Ascending aorta (tissue), 2 donors: Measurements from ENCODE around the gene NHLRC4. TPM values are rescaled to one million over a fixed set of nuclear protein-coding genes. Genes with fewer than 3 reads are reported as not detected.

ENCODE experiments used
- DNase-seq, 2 donors: peaks; one replicate each; pipeline ENCODE4 v3.0.0-alpha.2; 2019; ENCODE audit warnings: low spot score in 2 of 2
- H3K27ac ChIP-seq, 2 donors: fragments of 200-600 bp; sonication (generic); one replicate each; pipeline ENCODE4 v1.5.1; 2016 to 2017; ENCODE audit warnings: mild to moderate bottlenecking in 1 of 2
- H3K27me3 ChIP-seq: fragments of 200-600 bp; sonication (generic); one replicate; pipeline ENCODE4 v1.5.1; 2017
- H3K36me3 ChIP-seq, 2 donors: fragments of 200-600 bp; sonication (generic); one replicate each; pipeline ENCODE4 v1.5.1; 2016
- H3K4me1 ChIP-seq, 2 donors: fragments of 200-600 bp; sonication (generic); one replicate each; pipeline ENCODE4 v1.5.1; 2016 to 2017; ENCODE audit warnings: mild to moderate bottlenecking in 1 of 2
- H3K4me3 ChIP-seq, 2 donors: fragments of 200-600 bp; sonication (generic); one replicate each; pipeline ENCODE4 v1.5.1; 2016 to 2017; ENCODE audit warnings: mild to moderate bottlenecking in 1 of 2
- H3K9me3 ChIP-seq, 2 donors: fragments of 200-600 bp; sonication (generic); one replicate each; pipeline ENCODE4 v1.5.1; 2016
- intact Hi-C: fragments of 100-400 bp; cut with DNase I; formaldehyde crosslinking; loops from one replicate; pipeline ENCODE4 v1.15.1; 2023
- total RNA-seq: library from RNA; depleted of rRNA; stranded (reverse); fragments of >200 nt; gene quantifications from one replicate; pipeline ENCODE4 v1.1.0, GENCODE V29; 2016
- TF ChIP-seq, protein P1 (sequence below), 3 experiments: fragments of 200-600 bp in 2 of 3; fragments of 450-650 bp in 1 of 3; sonication (generic) in 2 of 3; IDR thresholded peaks; one replicate each; pipeline ENCODE4 v1.5.1; 2016 to 2019; ENCODE audit warnings: antibody characterized with exemption in 3 of 3, mild to moderate bottlenecking in 1 of 3, moderate library complexity in 1 of 3

Gene NHLRC4
- total RNA-seq, 1 donor from 2014 or later, result not detected

DNA sequence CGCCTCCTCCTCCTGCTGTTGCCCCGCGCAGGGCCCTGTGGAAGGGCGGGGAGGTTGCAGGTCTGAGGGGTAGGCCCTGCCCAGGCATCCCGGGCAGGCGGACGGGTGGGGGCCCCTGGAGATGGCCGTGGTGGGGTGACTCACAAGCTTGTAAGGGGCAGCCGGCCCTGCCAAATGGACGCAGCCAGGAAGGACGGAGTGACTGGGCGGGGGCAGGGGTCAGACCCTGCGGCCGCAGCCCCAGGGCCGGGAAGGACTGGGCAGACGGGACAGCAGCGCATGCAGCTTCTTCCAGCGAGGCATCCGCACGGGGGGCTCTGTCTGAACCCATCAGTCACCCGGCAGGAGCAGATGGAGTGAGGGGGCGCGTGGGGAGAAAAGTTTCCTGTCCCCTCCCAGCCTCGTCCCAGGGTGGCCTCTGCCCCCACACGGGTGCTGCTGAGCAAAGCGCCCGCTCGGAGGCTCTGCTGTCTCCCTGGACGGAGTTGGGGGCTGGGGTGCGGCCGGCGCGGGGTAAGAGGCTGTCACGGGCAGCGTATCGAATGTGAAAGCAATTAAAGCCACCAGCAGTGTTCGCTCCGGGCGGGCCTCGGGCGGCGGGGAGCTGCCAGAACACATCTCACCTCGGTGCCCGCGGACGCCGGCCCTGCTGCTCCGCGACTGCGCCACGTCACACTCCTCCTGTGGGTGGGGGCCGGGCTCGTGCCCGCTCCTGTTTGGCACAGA lies 12.0 kb upstream of the NHLRC4 start:
- no peak for DNase-seq
- Histone ChIP-seq H3K27ac (no peak overlapping the region), H3K4me3 (no peak overlapping the region), H3K9me3 (no peaks in the 10 kb centered on the region), H3K36me3 (peaks cover 27 to 28% of the 10 kb centered on the region in 2 donors), H3K27me3 (peaks cover 7% of the 10 kb centered on the region), H3K4me1 (peaks cover 0 to 2% of the 10 kb centered on the region in 2 donors)
- intact Hi-C loops, result no loop called here
- TF ChIP-seq, protein P1, sequence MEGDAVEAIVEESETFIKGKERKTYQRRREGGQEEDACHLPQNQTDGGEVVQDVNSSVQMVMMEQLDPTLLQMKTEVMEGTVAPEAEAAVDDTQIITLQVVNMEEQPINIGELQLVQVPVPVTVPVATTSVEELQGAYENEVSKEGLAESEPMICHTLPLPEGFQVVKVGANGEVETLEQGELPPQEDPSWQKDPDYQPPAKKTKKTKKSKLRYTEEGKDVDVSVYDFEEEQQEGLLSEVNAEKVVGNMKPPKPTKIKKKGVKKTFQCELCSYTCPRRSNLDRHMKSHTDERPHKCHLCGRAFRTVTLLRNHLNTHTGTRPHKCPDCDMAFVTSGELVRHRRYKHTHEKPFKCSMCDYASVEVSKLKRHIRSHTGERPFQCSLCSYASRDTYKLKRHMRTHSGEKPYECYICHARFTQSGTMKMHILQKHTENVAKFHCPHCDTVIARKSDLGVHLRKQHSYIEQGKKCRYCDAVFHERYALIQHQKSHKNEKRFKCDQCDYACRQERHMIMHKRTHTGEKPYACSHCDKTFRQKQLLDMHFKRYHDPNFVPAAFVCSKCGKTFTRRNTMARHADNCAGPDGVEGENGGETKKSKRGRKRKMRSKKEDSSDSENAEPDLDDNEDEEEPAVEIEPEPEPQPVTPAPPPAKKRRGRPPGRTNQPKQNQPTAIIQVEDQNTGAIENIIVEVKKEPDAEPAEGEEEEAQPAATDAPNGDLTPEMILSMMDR (IDR thresholded peaks at IDR 0.05), result no peak

GRCh38 chr16:555528-556473 lies 11.0 kb upstream of the NHLRC4 start:
- intact Hi-C loops, result no loop called here
- Histone ChIP-seq H3K27me3 (peaks cover 7% of the 10 kb centered on the region), H3K27ac (no peak overlapping the region), H3K36me3 (peaks cover 21 to 25% of the 10 kb centered on the region in 2 donors), H3K4me1 (peaks cover 0 to 2% of the 10 kb centered on the region in 2 donors), H3K4me3 (no peak overlapping the region), H3K9me3 (no peaks in the 10 kb centered on the region)
- no peak for DNase-seq
- TF ChIP-seq, protein P1 (IDR thresholded peaks at IDR 0.05), result no peak

DNA sequence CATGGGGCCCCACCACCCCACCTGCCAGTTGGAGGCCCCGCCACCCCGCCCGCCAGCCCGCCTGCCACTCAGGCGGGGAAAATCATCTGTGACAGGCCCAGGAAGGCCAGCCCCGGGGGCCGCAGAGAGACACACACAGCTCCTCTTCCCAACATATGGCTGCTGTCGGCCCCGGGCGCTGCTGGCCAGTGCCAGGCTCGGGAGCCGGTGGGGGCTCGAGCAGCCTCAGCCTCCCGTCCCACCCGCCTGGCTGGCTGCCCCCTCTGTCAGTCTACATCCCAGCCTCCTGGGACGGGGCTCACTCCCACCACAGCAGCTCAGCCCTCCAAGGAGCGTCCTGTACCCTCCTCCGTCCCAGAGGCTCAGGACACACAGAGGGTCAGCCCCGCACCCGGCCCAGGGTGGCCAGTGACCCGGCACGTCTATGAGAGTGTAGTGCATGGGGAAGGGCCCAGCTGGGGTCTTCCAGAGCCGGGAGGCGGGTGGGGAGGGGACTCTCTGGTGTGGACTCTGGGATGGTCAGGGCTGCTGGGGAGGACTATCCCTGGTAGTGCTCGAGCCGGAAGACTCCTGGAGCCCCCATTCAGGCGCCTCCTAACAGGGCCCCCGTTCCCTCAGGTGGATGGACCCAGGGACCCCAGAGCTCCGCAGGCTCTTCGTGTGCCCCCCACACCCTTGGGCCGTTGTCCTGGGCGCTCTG lies 10.2 kb upstream of the NHLRC4 start:
- H3K4me3 ChIP-seq, result no peak overlapping the region
- TF ChIP-seq, protein P1 (IDR thresholded peaks at IDR 0.05), result no peak
- H3K36me3 ChIP-seq, result peaks cover 17 to 20% of the 10 kb centered on the region in 2 donors
- no peak overlapping the region for H3K27ac ChIP-seq
- no peaks in the 10 kb centered on the region for H3K9me3 ChIP-seq
- H3K4me1 ChIP-seq, result peaks cover 0 to 2% of the 10 kb centered on the region in 2 donors
- intact Hi-C loops, result no loop called here
- DNase-seq, result no peak
- peaks cover 7% of the 10 kb centered on the region for H3K27me3 ChIP-seq

DNA sequence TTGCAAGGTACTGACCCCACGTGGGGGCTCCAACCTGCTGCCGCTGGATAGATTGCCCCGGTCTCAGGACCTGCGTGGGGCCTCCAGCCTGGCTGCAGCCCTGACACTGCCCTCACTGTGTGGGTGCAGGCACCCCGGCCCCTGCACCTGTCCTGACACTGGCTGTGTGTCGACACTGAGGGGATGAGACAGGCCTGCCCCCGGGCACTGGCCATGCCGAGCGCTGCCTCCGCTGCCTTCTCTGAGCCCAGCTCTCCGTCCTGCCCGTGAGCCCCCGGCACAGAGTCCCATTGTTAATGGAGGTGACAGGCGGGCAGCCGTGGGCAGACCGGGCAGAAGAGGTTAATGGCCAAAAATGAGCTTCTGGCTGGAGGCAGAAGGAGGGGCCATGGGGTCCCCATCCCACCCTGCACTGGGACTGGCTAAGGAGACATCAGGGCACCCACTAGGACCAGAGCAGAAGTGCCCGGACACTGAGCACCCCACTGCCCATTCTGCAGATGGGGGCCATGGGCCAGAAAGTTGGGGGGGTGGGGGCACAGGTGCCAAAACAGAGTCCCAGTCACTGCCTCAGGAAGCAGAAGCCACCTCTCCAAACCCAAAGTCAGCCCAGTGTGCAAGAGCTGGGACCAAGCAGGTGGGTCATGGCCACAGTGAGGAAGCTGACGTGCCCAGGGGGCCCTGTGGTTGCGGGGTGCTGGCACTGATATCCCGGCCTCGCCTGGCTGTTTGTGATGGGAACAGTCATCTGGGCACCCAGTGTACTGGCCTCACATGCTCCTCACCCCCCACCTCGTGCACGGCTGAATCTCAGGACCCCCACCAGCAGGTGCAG lies 9.1 kb upstream of the NHLRC4 start:
- H3K9me3 ChIP-seq, result no peaks in the 10 kb centered on the region
- peaks cover 6 to 9% of the 10 kb centered on the region in 2 donors for H3K36me3 ChIP-seq
- TF ChIP-seq, protein P1 (IDR thresholded peaks at IDR 0.05), result no peak
- H3K27me3 ChIP-seq, result peaks cover 7% of the 10 kb centered on the region
- DNase-seq, result no peak
- H3K27ac ChIP-seq, result no peak overlapping the region
- no peak overlapping the region for H3K4me3 ChIP-seq
- peaks cover 0 to 2% of the 10 kb centered on the region in 2 donors for H3K4me1 ChIP-seq
- intact Hi-C loops, result no loop called here
